Stimulated activated CD8-positive, alpha-beta memory T cell treated with anti-CD3 and anti-CD28 coated beads, Interleukin-7, amount 100 ng/mL, for 4 hours (primary cell): ENCODE results near the gene COL7A1.
"Not testable (repeated sequence)": the region's sequence is repeated elsewhere in the genome, so short reads cannot be mapped to it uniquely, and the experiment has no call there.

Source experiments
- DNase-seq, 2 donors: peaks; one replicate each; pipeline ENCODE4 v3.0.0-alpha.2; 2020; ENCODE audit warnings: low read depth in 2 of 2

COL7A1 gene

GRCh38 chr3:48563382-48563918 is 31.7 kb downstream of the COL7A1 start, which contains the start of gene UCN2:
Gene UCN2 (minus strand): TSS chr3:48563781. CDS start chr3:48563124, 657 bp downstream.
- DNase-seq, result no peak

GRCh38 chr3:48562367-48563095 is 32.6 kb downstream of the COL7A1 start:
- no peak for DNase-seq

GRCh38 chr3:48561045-48561736 is 33.9 kb downstream of the COL7A1 start:
- DNase-seq, result no peak

DNA sequence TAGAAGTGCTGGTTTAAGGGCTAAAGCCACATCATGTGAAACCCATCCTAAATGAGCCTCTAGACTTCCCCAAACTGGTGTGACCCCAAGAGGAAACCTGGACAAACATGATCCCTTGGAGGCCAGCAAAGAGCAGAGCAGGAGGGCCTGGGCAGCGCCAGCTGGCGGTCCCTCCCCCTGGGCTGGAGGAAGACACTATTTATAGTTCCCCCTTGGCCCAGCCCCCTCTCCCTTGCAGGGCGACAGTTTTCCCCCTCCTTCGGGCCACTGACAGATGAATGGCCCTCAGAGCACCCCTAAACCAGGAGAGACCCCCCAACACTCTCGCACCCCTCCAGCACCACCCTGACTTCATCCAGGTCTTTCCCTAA is 34.5 kb downstream of the COL7A1 start:
- DNase-seq, result no peak

DNA sequence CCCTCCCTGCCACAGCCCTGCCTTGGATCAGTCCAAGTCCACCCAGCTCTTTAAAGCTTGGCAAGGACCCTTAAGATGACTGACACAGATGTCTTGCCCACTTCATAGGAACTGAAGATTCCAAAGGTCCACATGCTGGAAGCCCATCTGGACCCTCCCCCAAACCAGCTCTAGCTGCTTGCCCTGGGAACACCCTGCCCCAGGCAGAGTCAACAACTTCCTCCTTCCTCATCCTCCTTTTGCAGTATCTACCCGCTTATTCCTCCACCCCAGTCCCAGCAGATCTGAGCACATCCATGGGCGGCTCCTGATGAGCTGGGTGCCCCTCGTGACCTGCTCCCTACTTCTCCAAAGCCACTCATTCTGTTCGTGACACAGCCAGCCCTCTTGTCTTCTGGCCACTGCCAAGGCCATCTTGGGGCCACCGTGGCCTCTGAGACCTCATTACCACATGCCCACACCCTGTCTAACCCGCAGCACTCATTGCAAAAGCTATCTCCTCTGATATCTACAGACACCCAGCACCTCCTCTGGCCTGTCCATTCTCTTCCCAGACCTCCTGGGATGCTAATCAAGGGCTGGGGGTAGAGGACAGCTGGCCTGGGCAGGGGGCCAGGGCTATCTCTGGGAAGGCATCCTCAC is 36.5 kb downstream of the COL7A1 start:
- no peak for DNase-seq

DNA sequence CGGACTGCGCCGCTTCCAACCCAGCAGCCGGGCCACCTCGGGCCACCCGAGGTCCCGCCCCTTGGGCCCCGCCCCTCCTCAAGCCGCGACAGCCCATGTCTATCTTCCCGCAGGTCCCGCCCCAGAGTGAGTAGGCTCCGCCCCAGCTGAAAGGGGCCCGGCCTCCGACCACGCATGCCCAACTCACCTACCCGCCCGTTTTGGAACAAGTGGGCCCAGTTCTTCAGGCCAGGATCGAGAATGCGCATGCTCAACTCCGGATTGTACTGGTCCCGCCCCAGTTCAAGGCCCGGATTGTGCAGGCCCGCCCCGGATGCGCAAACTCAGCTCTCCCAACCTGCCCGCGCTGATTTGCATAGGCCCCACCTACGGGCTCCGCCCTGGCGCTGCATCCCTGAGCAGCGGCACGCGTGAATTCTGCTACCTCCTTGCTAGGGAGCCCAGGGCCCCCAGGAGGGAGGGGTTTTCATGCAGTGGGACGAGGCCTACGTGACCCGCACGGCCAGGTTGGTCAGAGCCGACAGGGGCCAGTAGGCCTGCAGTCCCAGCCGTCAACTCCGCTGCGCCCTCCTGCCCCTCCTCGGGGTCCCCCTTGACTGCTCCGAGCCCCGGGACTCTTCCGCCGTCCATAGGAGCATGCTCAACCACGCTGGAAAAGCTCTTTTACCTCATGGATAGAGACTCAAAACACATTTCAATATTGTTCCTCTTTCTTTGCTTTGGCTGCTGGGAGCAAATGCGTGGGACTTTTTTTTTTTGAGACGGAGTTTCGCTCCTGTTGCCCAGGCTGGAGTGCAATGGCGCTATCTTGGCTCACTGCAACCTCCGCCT is 38.1 kb downstream of the COL7A1 start, which contains the start of gene PFKFB4:
Gene PFKFB4, minus strand, starts transcription at position 8 of the 831 bp plus-strand sequence. CDS start 26 bp downstream, outside the sequence.
- DNase-seq, result peak; percentile 98 to 99

GRCh38 chr3:48555949-48556795 is 39.0 kb downstream of the COL7A1 start:
- no peak for DNase-seq

- DNase-seq, result no peak
Measured at GRCh38 chr3:48555231-48555948, 39.7 kb downstream of the COL7A1 start.

- no peak for DNase-seq
Measured at GRCh38 chr3:48553886-48554845, 41.0 kb downstream of the COL7A1 start.

DNA sequence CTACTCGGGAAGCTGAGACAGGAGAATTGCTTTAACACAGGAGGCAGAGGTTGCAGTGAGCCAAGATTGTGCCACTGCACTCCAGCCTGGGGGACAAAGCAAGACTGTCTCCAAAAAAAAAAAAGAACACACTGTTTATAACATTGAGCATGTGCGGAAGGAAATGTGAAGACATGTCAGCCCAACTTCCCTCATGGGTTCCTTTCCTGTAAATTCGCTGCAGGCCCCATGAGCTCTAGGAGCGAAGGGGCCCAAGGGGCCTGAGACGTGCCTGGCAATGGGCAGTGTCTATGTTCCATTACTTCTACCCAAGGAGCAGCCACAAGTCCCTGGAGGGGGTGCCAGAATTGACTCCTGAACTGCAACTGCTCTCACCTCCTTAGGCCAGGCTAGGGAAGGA is 41.8 kb downstream of the COL7A1 start:
- DNase-seq, result no peak

GRCh38 chr3:48552111-48552951 is 42.8 kb downstream of the COL7A1 start:
- DNase-seq, result no peak

DNA sequence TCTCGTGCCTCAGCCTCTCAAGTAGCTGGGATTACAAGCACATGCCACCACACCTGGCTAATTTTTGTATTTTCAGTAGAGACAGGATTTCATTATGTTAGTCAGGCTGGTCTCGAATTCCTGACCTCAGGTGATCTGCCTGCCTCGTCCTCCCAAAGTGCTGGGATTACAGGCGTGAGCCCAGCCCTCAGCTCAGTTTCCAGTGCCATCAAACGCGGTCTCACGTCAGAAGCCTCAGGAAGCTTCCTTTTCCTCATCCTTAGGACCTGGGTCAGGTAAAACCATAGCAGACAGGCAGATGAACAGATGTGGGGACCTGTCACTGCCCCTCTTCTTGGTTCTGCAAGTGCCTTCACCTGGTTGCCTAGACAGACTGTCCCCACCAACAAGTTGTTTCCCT is 43.5 kb downstream of the COL7A1 start:
- DNase-seq, result not testable (repeated sequence)

GRCh38 chr3:48548729-48549705 is 46.1 kb downstream of the COL7A1 start:
- peak; percentile 63 to 72 for DNase-seq

DNA sequence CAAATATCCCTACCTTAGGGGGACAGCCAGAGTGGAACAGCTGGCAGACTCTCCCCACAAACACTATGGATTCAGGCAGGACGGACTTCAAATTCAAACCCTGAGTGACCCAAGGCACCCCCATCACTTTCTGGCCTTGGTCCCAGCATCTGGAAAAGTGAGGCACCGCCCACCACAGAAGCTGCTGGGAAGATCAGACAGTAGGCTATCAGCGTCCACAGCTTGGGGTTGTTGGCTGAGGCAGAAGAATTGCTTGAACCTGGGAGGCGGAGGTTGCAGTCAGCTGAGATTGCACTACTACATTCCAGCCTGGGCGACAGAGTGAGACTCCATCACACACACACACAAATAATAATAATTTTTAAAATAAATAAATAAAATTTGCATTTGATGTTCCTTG is 47.0 kb downstream of the COL7A1 start:
- no peak for DNase-seq

DNA sequence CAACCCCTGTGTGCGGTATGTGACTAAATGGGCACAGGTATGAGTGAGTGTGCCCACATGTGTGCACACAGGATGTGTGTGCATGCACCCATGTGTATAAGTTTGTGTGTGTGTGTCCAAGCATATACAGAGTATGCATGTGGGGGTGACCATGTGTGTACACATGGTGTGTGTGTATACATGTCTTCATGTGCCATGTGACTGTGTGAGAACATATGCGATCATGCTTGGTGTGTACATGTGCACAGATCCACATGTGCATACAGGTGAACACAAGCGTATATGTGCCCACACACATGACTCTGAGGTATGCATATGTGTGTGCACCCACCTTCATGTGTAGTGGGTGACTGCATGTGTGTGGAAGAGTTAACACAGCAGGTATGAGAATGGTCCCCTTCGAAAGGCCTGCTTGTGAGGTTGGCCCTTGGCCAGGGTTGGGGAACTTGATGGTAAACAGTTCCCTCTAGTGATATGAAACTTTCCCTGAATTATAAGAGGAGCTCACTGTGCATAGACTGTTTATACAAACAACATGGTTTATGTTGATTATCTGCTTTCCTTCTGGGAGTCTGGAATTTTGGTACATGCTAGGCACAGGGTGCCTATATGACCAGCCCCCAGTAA is 48.8 kb downstream of the COL7A1 start:
- DNase-seq, result no peak

GRCh38 chr3:48544141-48544540 is 51.0 kb downstream of the COL7A1 start:
- no peak for DNase-seq
